HepG2 (cell line): ENCODE measurements around the gene TAT. TPM values are rescaled to one million over a fixed set of nuclear protein-coding genes. Genes with fewer than 3 reads are reported as not detected.
A peak's percentile ranks its signal among the peaks of the same experiment; 100 is the strongest.

Experiments
- ATAC-seq: fragments of 200-7000 bp; cut with Tn5 transposase; 3 replicates; pipeline ENCODE4 v1.9.1; 2020; ENCODE audit warnings: mild to moderate bottlenecking, moderate library complexity
- BruUV-seq: library from RNA; stranded (reverse); fragments of 400-500 nt; replicated peaks from 2 replicates; lab custom pipeline; 2021; lab: Mats Ljungman, UMichigan
- CTCF ChIA-PET: fragments of 300-600 bp; formaldehyde crosslinking; extraction: SDS; loops from one replicate; lab custom pipeline; 2021; ENCODE audit warnings: low total read pairs, inconsistent platforms, low intra/inter-chr PET ratio; lab: Yijun Ruan, JAX
- POLR2A ChIA-PET: fragments of 350-600 bp; sonication (Branson Sonifier 250); formaldehyde crosslinking; loops from one replicate; lab custom pipeline; 2020; ENCODE audit warnings: antibody characterized with exemption, inconsistent platforms; lab: Yijun Ruan, JAX
- DNase-seq: peaks from one replicate; pipeline ENCODE4 v3.0.0-alpha.2; 2015; ENCODE audit warnings: low spot score
- FAIRE-seq: peaks from 3 replicates; lab custom pipeline; 2011; peaks lifted over from hg19 to GRCh38; lab: Jason Lieb, UNC
- H2AFZ ChIP-seq: one replicate; pipeline ENCODE4 v1.6.1; 2011; ENCODE audit warnings: low read length, inconsistent platforms
- H3K27ac ChIP-seq: fragments of 300-600 bp; 3 replicates; pipeline ENCODE4 v1.8.0; 2011; ENCODE audit warnings: mixed run types, mild to moderate bottlenecking, mixed read lengths, low read length, inconsistent platforms; ENCODE audit not compliant: insufficient read depth; ENCODE audit errors: extremely low read length
- H3K27me3 ChIP-seq, 2 experiments: fragments of 200-600 bp in 1 of 2; 2 replicates in 1 of 2; 3 replicates in 1 of 2; pipeline versions ENCODE4 v1.6.0 to v1.8.0; 2011; ENCODE audit warnings: low read length in 2 of 2, mild to moderate bottlenecking in 2 of 2, moderate library complexity in 2 of 2, inconsistent platforms in 1 of 2; ENCODE audit not compliant: insufficient read depth in 2 of 2, control insufficient read depth in 1 of 2
- H3K36me3 ChIP-seq, 2 experiments: fragments of 200-600 bp in 1 of 2; replicated peaks in 1 of 2; 2 replicates in 1 of 2; 3 replicates in 1 of 2; pipeline versions ENCODE4 v1.5.1 to v1.8.0; 2011; ENCODE audit warnings: low read length in 2 of 2, inconsistent platforms in 1 of 2; ENCODE audit not compliant: insufficient read depth in 2 of 2, control insufficient read depth in 1 of 2
- H3K4me1 ChIP-seq: 2 replicates; pipeline ENCODE4 v1.5.1; 2012; ENCODE audit warnings: low read length, inconsistent platforms; ENCODE audit not compliant: insufficient read depth
- H3K4me2 ChIP-seq: 2 replicates; pipeline ENCODE4 v1.6.0; 2011; ENCODE audit warnings: low read depth, low read length, inconsistent platforms
- H3K4me3 ChIP-seq, 3 experiments: fragments of 200-600 bp in 1 of 3; sonication (generic), shearing (Covaris generic) in 1 of 3; replicated peaks in 1 of 3; 2 replicates each; pipeline ENCODE4 v1.5.1; 2011 to 2016; ENCODE audit warnings: low read length in 3 of 3, inconsistent platforms in 2 of 3, low read depth in 2 of 3, mild to moderate bottlenecking in 2 of 3, control low read depth in 1 of 3, mixed read lengths in 1 of 3; ENCODE audit not compliant: insufficient read depth in 1 of 3
- H3K79me2 ChIP-seq: one replicate; pipeline ENCODE4 v1.6.1; 2011; ENCODE audit warnings: low read length, inconsistent platforms; ENCODE audit not compliant: insufficient read depth
- H3K9ac ChIP-seq: 2 replicates; pipeline ENCODE4 v1.6.0; 2011; ENCODE audit warnings: mild to moderate bottlenecking, low read depth, low read length, inconsistent platforms; ENCODE audit not compliant: insufficient read depth
- H3K9me3 ChIP-seq: 2 replicates; pipeline ENCODE4 v1.5.1; 2012; ENCODE audit warnings: mild to moderate bottlenecking, low read length
- H4K20me1 ChIP-seq: 2 replicates; pipeline ENCODE4 v1.6.0; 2011; ENCODE audit warnings: inconsistent platforms, mild to moderate bottlenecking, low read length, moderate library complexity; ENCODE audit not compliant: insufficient read depth
- BORCS8-MEF2B ChIP-seq: sonication (generic); formaldehyde crosslinking; IDR thresholded peaks from 2 replicates; pipeline ENCODE4 v1.8.0; 2022; ENCODE audit warnings: mild to moderate bottlenecking, missing genetic modification reagents
- CEBPB ChIP-seq: IDR thresholded peaks from 2 replicates; pipeline ENCODE4 v1.6.1; 2011; ENCODE audit warnings: low read depth, low read length, improper control_type of control experiment, borderline replicate concordance
- CENPT ChIP-seq: sonication (generic); formaldehyde crosslinking; IDR thresholded peaks from 2 replicates; pipeline ENCODE4 v1.8.0; 2022; ENCODE audit warnings: low read depth, mild to moderate bottlenecking, moderate library complexity, missing genetic modification reagents
- ETV5 ChIP-seq: IDR thresholded peaks from 2 replicates; pipeline ENCODE4 v1.6.1; 2018; ENCODE audit warnings: missing biosample characterization, missing genetic modification reagents, inconsistent platforms, borderline replicate concordance
- HMGXB4 ChIP-seq, 2 experiments: sonication (generic) in 1 of 2; formaldehyde crosslinking in 1 of 2; IDR thresholded peaks; 2 replicates each; pipeline versions ENCODE4 v1.4.0 to v1.6.1; 2018 to 2020; ENCODE audit warnings: missing genetic modification reagents in 2 of 2, borderline replicate concordance in 1 of 2, low read depth in 1 of 2, mild to moderate bottlenecking in 1 of 2, missing biosample characterization in 1 of 2
- HNRNPUL1 ChIP-seq: fragments of 200-400 bp; formaldehyde crosslinking; IDR thresholded peaks from 2 replicates; pipeline ENCODE4 v1.6.1; 2017; ENCODE audit warnings: low read depth, mild to moderate bottlenecking, low read length, moderate library complexity
- HOXA3 ChIP-seq: sonication (generic); formaldehyde crosslinking; IDR thresholded peaks from 2 replicates; pipeline ENCODE4 v1.5.0; 2020; ENCODE audit warnings: missing genetic modification reagents
- KLF16 ChIP-seq, 2 experiments: sonication (generic) in 1 of 2; formaldehyde crosslinking in 1 of 2; IDR thresholded peaks; 2 replicates each; pipeline versions ENCODE4 v1.6.1 to v1.8.0; 2016 to 2023; ENCODE audit warnings: missing genetic modification reagents in 2 of 2, missing compliant biosample characterization in 1 of 2
- MED1 ChIP-seq: sonication (generic); formaldehyde crosslinking; IDR thresholded peaks from 2 replicates; pipeline ENCODE4 v1.4.0; 2020; ENCODE audit warnings: missing genetic modification reagents
- STAT5B ChIP-seq: sonication (generic); formaldehyde crosslinking; IDR thresholded peaks from 2 replicates; pipeline ENCODE4 v1.4.0; 2020; ENCODE audit warnings: missing genetic modification reagents
- TEAD3 ChIP-seq: optimal IDR thresholded peaks from 2 replicates; pipeline ENCODE3; 2016; ENCODE audit warnings: borderline replicate concordance
- TOPORS ChIP-seq: sonication (generic); formaldehyde crosslinking; IDR thresholded peaks from 2 replicates; pipeline ENCODE4 v1.8.0; 2023; ENCODE audit warnings: mild to moderate bottlenecking, missing genetic modification reagents
- ZBTB7A ChIP-seq: sonication (generic); formaldehyde crosslinking; IDR thresholded peaks from 2 replicates; pipeline ENCODE4 v1.8.0; 2022; ENCODE audit warnings: mild to moderate bottlenecking, missing genetic modification reagents
- ZKSCAN1 ChIP-seq: fragments of 150-350 bp; IDR thresholded peaks from 2 replicates; pipeline ENCODE4 v1.6.1; 2014; ENCODE audit warnings: low read length
- ZNF264 ChIP-seq: sonication (generic); formaldehyde crosslinking; IDR thresholded peaks from 2 replicates; pipeline ENCODE4 v1.4.0; 2020; ENCODE audit warnings: missing genetic modification reagents
- ZNF276 ChIP-seq: sonication (generic); formaldehyde crosslinking; IDR thresholded peaks from 2 replicates; pipeline ENCODE4 v1.4.0; 2020; ENCODE audit warnings: mild to moderate bottlenecking, low read depth, missing genetic modification reagents
- ZNF292 ChIP-seq: sonication (generic); formaldehyde crosslinking; IDR thresholded peaks from 2 replicates; pipeline ENCODE4 v1.8.1; 2022; ENCODE audit warnings: mild to moderate bottlenecking, low read depth, missing genetic modification reagents, borderline replicate concordance
- ZNF547 ChIP-seq: sonication (generic); formaldehyde crosslinking; IDR thresholded peaks from 2 replicates; pipeline ENCODE4 v1.5.1; 2020; ENCODE audit warnings: mild to moderate bottlenecking, missing genetic modification reagents
- ZNF83 ChIP-seq: sonication (generic); formaldehyde crosslinking; IDR thresholded peaks from 2 replicates; pipeline ENCODE4 v1.4.0; 2020; ENCODE audit warnings: missing genetic modification reagents, mild to moderate bottlenecking, borderline replicate concordance
- WGBS: methylation state at CpG from one replicate; pipeline ENCODE4 v1.1.6; 2017; ENCODE audit warnings: low lambda C conversion rate; 5-methylcytosine and 5-hydroxymethylcytosine counted together
- in situ Hi-C: cut with HindIII; loops from 2 replicates; pipeline ENCODE4 v1.10.0; 2017; ENCODE audit warnings: low pct_unique_long_range_greater_than_20kb; ENCODE audit not compliant: extremely low pct_ligation_motif_present
- intact Hi-C: fragments of 100-400 bp; cut with micrococcal nuclease; formaldehyde crosslinking; loops from one replicate; pipeline ENCODE4 v1.10.0; 2022; ENCODE audit not compliant: unreplicated experiment
- polyA plus RNA-seq, 8 experiments: library from polyadenylated mRNA; depleted of rRNA in 3 of 8; stranded (reverse) in 7 of 8; unstranded in 1 of 8; fragments of >200 nt; fragmentation: Illumina TruSeq in 4 of 8; extraction: Trizol in 4 of 8; gene quantifications; 2 replicates each; pipeline versions ENCODE4 v1.2.1 to v1.2.3, GENCODE V29; 2011 to 2016; ENCODE audit warnings: low read depth in 4 of 8, missing spikeins in 1 of 8, mixed read lengths in 1 of 8; ENCODE audit not compliant: insufficient read depth in 1 of 8
- total RNA-seq, 5 experiments: library from RNA; depleted of rRNA; stranded (reverse); fragments of >200 nt; fragmentation: Illumina TruSeq; extraction: Trizol; gene quantifications; 2 replicates each; pipeline ENCODE4 v1.2.3, GENCODE V29; 2016; ENCODE audit warnings: low read depth in 1 of 5
- TF ChIP-seq, protein P1 (sequence below): sonication (generic); formaldehyde crosslinking; IDR thresholded peaks from 2 replicates; pipeline ENCODE4 v1.9.0; 2022; ENCODE audit warnings: low read depth, missing genetic modification reagents

The TAT gene
- total and polyA plus RNA-seq, 2 of the 13 experiments (the other 11 are each of a cell fraction or from before 2014, with no cell fraction given), result 1.6 to 5.8 TPM

DNA sequence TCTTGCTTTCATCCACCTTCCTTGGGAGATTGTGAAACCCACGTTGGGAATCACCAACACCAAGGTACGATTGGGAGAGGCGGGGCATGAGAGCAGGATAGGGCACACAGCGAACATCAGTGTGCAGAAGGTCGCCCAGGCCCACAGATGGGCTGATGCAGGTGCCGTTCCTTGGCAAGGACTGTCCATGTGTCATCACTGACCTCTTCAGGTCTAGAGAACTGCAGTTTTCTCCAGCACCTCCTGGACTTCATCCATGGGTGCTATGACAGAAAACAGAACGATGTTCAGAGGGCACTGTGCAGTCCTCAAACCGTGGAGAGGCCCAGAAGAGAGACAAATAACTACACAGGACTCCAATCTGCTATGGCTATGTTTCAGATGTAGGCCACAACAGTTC lies 23.9 kb upstream of the TAT start:
- no peaks in the 10 kb centered on the region for H4K20me1 ChIP-seq
- no peak overlapping the region for H3K9ac ChIP-seq
- peaks cover 59% of the 10 kb centered on the region for H3K4me1 ChIP-seq
- peak overlapping the region in 1 of 3 experiments; percentile 54; a peak in 2 of 6 replicates for H3K4me3 ChIP-seq
- H3K79me2 ChIP-seq, result no peaks in the 10 kb centered on the region
- H2AFZ ChIP-seq, result peak overlapping the region; percentile 98
- H3K4me2 ChIP-seq, result peak overlapping the region; percentile 69
- no TSS peak for BruUV-seq
- POLR2A ChIA-PET, result no interaction called here
- 14% methylated on average over 8 of the region's 8 CpGs for WGBS
- no peaks in the 10 kb centered on the region for H3K36me3 ChIP-seq
- ATAC-seq (peak; percentile 99), DNase-seq (peak; percentile 50), FAIRE-seq (no peak)
- no peaks in the 10 kb centered on the region for H3K27me3 ChIP-seq
- CTCF ChIA-PET, result interaction anchor here (2.0 kb wide), 1 partner anchor 35 kb away, joined by 11 read pairs; no protein-coding TSS in a partner anchor
- in situ Hi-C loops (loop anchor here (10.0 kb wide), 1 partner anchor 116 kb away; the partner anchor contains the start of gene ZNF19), intact Hi-C loops (no loop called here)
- no peaks in the 10 kb centered on the region for H3K9me3 ChIP-seq
- H3K27ac ChIP-seq, result peak overlapping the region; percentile 16
- TF ChIP-seq TEAD3 (CRISPR knock-in tag) (peak; percentile 56), ZNF547 (peak; percentile 29; the same call in 1 of the 2 replicates), ZBTB7A (CRISPR knock-in tag) (peak; percentile 47; the same call in 1 of the 2 replicates), CENPT (no peak), ZNF276 (CRISPR knock-in tag) (no peak), TOPORS (CRISPR knock-in tag) (no peak), CEBPB (no peak), ZNF292 (peak; percentile 68; the same call in 1 of the 2 replicates), ZNF264 (CRISPR knock-in tag) (no peak), KLF16 (CRISPR knock-in tag; IDR thresholded peaks at IDR 0.05) (0 out of 4 replicates have a peak, but pooled peaks of 1 of the 2 experiments have one; percentile 37), MED1 (CRISPR knock-in tag) (peak; percentile 52), HMGXB4 (CRISPR knock-in tag; IDR thresholded peaks at IDR 0.05; ENCODE audit: borderline replicate concordance in 1 of 2, low read depth in 1 of 2) (peak; percentile 15 to 53; a peak in 1 of 4 replicates), ZKSCAN1 (no peak), ZNF83 (CRISPR knock-in tag) (peak; percentile 57; the same call in 1 of the 2 replicates), BORCS8-MEF2B (CRISPR knock-in tag) (peak; percentile 55; the same call in 1 of the 2 replicates), STAT5B (CRISPR knock-in tag) (no peak), ETV5 (peak; percentile 47; the same call in 1 of the 2 replicates), HOXA3 (CRISPR knock-in tag) (0 out of 2 replicates have a peak, but pooled peaks have one; percentile 18), HNRNPUL1 (no peak)
- TF ChIP-seq, protein P1, sequence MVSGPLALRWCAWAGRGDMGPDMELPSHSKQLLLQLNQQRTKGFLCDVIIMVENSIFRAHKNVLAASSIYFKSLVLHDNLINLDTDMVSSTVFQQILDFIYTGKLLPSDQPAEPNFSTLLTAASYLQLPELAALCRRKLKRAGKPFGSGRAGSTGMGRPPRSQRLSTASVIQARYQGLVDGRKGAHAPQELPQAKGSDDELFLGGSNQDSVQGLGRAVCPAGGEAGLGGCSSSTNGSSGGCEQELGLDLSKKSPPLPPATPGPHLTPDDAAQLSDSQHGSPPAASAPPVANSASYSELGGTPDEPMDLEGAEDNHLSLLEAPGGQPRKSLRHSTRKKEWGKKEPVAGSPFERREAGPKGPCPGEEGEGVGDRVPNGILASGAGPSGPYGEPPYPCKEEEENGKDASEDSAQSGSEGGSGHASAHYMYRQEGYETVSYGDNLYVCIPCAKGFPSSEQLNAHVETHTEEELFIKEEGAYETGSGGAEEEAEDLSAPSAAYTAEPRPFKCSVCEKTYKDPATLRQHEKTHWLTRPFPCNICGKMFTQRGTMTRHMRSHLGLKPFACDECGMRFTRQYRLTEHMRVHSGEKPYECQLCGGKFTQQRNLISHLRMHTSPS (CRISPR knock-in tag), result 0 out of 2 replicates have a peak, but pooled peaks have one; percentile 21
